H1 (cell line): ENCODE data around the gene PSG7.
"Not testable (repeated sequence)": the region's sequence is repeated elsewhere in the genome, so short reads cannot be mapped to it uniquely, and the experiment has no call there.

ENCODE experiments used
- BACH1 ChIP-seq: IDR thresholded peaks from 2 replicates; pipeline ENCODE4 v1.6.1; 2012; ENCODE audit warnings: low read length, improper control_type of control experiment
- BRCA1 ChIP-seq: IDR thresholded peaks from 2 replicates; pipeline ENCODE4 v1.6.1; 2012; ENCODE audit warnings: low read depth, low read length, improper control_type of control experiment
- CTCF ChIP-seq, 3 experiments: IDR thresholded peaks; 1 replicate in 2 of 3; 2 replicates in 1 of 3; pipeline versions ENCODE4 v1.5.1 to v1.6.1; 2011; ENCODE audit warnings: low read length in 3 of 3, mild to moderate bottlenecking in 3 of 3, inconsistent platforms in 2 of 3, low read depth in 1 of 3, moderate library complexity in 1 of 3; ENCODE audit not compliant: insufficient read depth in 1 of 3; ENCODE audit errors: control extremely low read depth in 1 of 3
- EZH2 ChIP-seq: fragments of 200-600 bp; sonication (generic); IDR thresholded peaks from 2 replicates; pipeline ENCODE4 v1.7.1; 2012; ENCODE audit warnings: low read depth, mild to moderate bottlenecking, moderate library complexity, low read length, inconsistent platforms; ENCODE audit not compliant: severe bottlenecking
- FOSL1 ChIP-seq: IDR thresholded peaks from 2 replicates; pipeline ENCODE4 v1.6.1; 2011; ENCODE audit warnings: mild to moderate bottlenecking, low read depth, low read length, moderate library complexity; ENCODE audit not compliant: insufficient read depth
- PHF8 ChIP-seq: fragments of 200-600 bp; sonication (generic); conservative IDR thresholded peaks from 2 replicates; pipeline ENCODE4 v1.7.1; 2012; ENCODE audit warnings: low read depth, mild to moderate bottlenecking, inconsistent platforms, low read length, moderate library complexity
- POLR2A ChIP-seq, 2 experiments: IDR thresholded peaks; 1 replicate in 1 of 2; 2 replicates in 1 of 2; pipeline ENCODE4 v1.6.1; 2011; ENCODE audit warnings: low read depth in 2 of 2, low read length in 2 of 2, mild to moderate bottlenecking in 2 of 2; ENCODE audit errors: control extremely low read depth in 1 of 2
- RNF2 ChIP-seq: fragments of 200-900, 300-1000 bp; sonication (generic); IDR thresholded peaks from 2 replicates; pipeline ENCODE4 v1.7.1; 2016; ENCODE audit warnings: borderline replicate concordance, low read depth, mild to moderate bottlenecking, antibody characterized with exemption, low read length; ENCODE audit not compliant: poor library complexity, severe bottlenecking; ENCODE audit errors: missing control alignments
- TBP ChIP-seq: IDR thresholded peaks from 2 replicates; pipeline ENCODE4 v1.6.1; 2011; ENCODE audit warnings: low read depth, low read length, improper control_type of control experiment
- YY1 ChIP-seq: IDR thresholded peaks from 2 replicates; pipeline ENCODE4 v1.6.1; 2011; ENCODE audit warnings: low read depth, mild to moderate bottlenecking, low read length

DNA sequence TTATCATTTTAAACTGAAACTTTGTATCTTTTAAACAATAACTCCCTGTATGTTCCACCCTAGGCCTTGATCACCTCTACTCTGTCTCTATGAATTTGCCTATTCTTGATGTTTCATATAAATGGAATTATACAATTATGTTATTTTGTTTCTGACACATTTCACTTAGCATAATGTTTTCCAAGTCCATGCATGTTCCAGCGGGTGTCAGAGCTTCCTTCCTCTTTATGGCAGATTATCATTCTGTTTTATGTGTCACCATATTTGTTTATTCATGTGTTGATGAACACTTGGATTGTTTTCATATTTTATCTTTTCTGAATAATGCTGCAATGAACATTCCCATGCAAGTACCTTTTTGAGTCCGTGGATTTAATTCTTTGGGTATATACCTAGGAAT, 54.3 kb downstream of the PSG7 start:
- not testable (repeated sequence) for TF ChIP-seq CTCF (IDR thresholded peaks at IDR 0.05; ENCODE audit: control extremely low read depth in 1 of 3, insufficient read depth in 1 of 3, low read depth in 1 of 3, low read length in 3 of 3); YY1; BACH1; RNF2; PHF8; POLR2A (IDR thresholded peaks at IDR 0.05; ENCODE audit: control extremely low read depth in 1 of 2, low read depth in 2 of 2, low read length in 2 of 2); TBP; EZH2; FOSL1; BRCA1
